B cell (primary cell): Measurements from ENCODE around the gene UBALD2. TPM values are rescaled to one million over a fixed set of nuclear protein-coding genes. Genes with fewer than 3 reads are reported as not detected.

ENCODE experiments used
- ATAC-seq: fragments of 200-7000 bp; cut with Tn5 transposase; one replicate; pipeline ENCODE4 v1.10.0; 2021; ENCODE audit warnings: low read depth, mild to moderate bottlenecking, moderate number of reproducible peaks, moderate library complexity
- CTCF ChIA-PET: fragments of 350-600 bp; sonication (Branson Sonifier 250); formaldehyde crosslinking; loops from one replicate; lab custom pipeline; 2021; ENCODE audit warnings: antibody characterized with exemption, inconsistent platforms; lab: Charles Lee
- POLR2A ChIA-PET: fragments of 350-600 bp; sonication (Branson Sonifier 250); formaldehyde crosslinking; loops from one replicate; lab custom pipeline; 2021; ENCODE audit warnings: antibody characterized with exemption; lab: Charles Lee
- DNase-seq: peaks from one replicate; pipeline ENCODE4 v3.0.0; 2013
- H2AFZ ChIP-seq: 2 replicates; pipeline ENCODE4 v1.6.1; 2012; ENCODE audit warnings: mild to moderate bottlenecking, low read depth, low read length; ENCODE audit not compliant: insufficient read depth, poor library complexity, severe bottlenecking
- H3K27ac ChIP-seq, 2 donors: 1 replicate in 1 of 2; 2 replicates in 1 of 2; pipeline ENCODE4 v1.5.1; 2012 to 2013; ENCODE audit warnings: low read length in 2 of 2, mild to moderate bottlenecking in 2 of 2, moderate library complexity in 1 of 2
- H3K27me3 ChIP-seq, 4 experiments: fragments of 200-600 bp in 1 of 4; sonication (generic) in 1 of 4; replicated peaks in 1 of 4; 1 replicate in 2 of 4; 2 replicates in 2 of 4; pipeline versions ENCODE4 v1.6.1 to v1.7.0; 2013 to 2016; ENCODE audit warnings: low read length in 3 of 4, mild to moderate bottlenecking in 2 of 4, mixed read lengths in 1 of 4, moderate library complexity in 1 of 4; ENCODE audit not compliant: insufficient read depth in 4 of 4, control insufficient read depth in 3 of 4; ENCODE audit errors: control extremely low read depth in 1 of 4
- H3K36me3 ChIP-seq, 2 experiments: replicated peaks in 1 of 2; 1 replicate in 1 of 2; 2 replicates in 1 of 2; pipeline versions ENCODE4 v1.6.1 to v1.7.1; 2013; ENCODE audit warnings: low read length in 1 of 2; ENCODE audit not compliant: insufficient read depth in 2 of 2, control insufficient read depth in 1 of 2; ENCODE audit errors: control extremely low read depth in 1 of 2, extremely low read depth in 1 of 2
- H3K4me1 ChIP-seq, 2 donors: fragments of 200-600 bp in 1 of 2; sonication (generic) in 1 of 2; 1 replicate in 1 of 2; 2 replicates in 1 of 2; pipeline versions ENCODE4 v1.5.1 to v1.6.1; 2013 to 2017; ENCODE audit warnings: low read length in 2 of 2; ENCODE audit not compliant: control insufficient read depth in 2 of 2, insufficient read depth in 2 of 2
- H3K4me2 ChIP-seq: replicated peaks from 2 replicates; pipeline ENCODE3; 2012; ENCODE audit warnings: mild to moderate bottlenecking, low read depth, low read length; ENCODE audit not compliant: poor library complexity, severe bottlenecking
- H3K4me3 ChIP-seq, 5 experiments: fragments of 200-600 bp in 1 of 5; sonication (generic) in 1 of 5; 1 replicate in 3 of 5; 2 replicates in 2 of 5; pipeline versions ENCODE4 v1.5.1 to v1.7.0; 2011 to 2016; ENCODE audit warnings: low read length in 4 of 5, mild to moderate bottlenecking in 4 of 5, low read depth in 2 of 5, control low read depth in 1 of 5, moderate library complexity in 1 of 5; ENCODE audit not compliant: insufficient read depth in 1 of 5; ENCODE audit errors: control extremely low read depth in 1 of 5, extremely low read depth in 1 of 5
- H3K79me2 ChIP-seq: fragments of 200-600 bp; sonication (generic); one replicate; pipeline ENCODE4 v1.6.0; 2016; ENCODE audit warnings: low read length; ENCODE audit not compliant: control insufficient read depth, insufficient read depth
- H3K9ac ChIP-seq: fragments of 200-600 bp; sonication (generic); 2 replicates; pipeline ENCODE4 v1.6.1; 2017; ENCODE audit warnings: mild to moderate bottlenecking, low read length, moderate library complexity
- H3K9me3 ChIP-seq, 3 donors: one replicate each; pipeline versions ENCODE4 v1.6.1 to v1.7.1; 2013; ENCODE audit warnings: low read length in 2 of 3; ENCODE audit not compliant: control insufficient read depth in 2 of 3, insufficient read depth in 1 of 3; ENCODE audit errors: control extremely low read depth in 1 of 3
- H4K20me1 ChIP-seq: 2 replicates; pipeline ENCODE4 v1.6.0; 2012; ENCODE audit warnings: mild to moderate bottlenecking, low read length; ENCODE audit not compliant: insufficient read depth, control insufficient read depth, poor library complexity, severe bottlenecking
- H3K27ac Mint-ChIP-seq: one replicate; pipeline ENCODE4 v1.8.0; 2021; ENCODE audit warnings: mixed read lengths
- H3K27me3 Mint-ChIP-seq: one replicate; pipeline ENCODE4 v1.8.0; 2021; ENCODE audit warnings: mixed read lengths
- H3K4me1 Mint-ChIP-seq: one replicate; pipeline ENCODE4 v1.8.0; 2021; ENCODE audit warnings: mixed read lengths
- H3K4me3 Mint-ChIP-seq: one replicate; pipeline ENCODE4 v1.8.0; 2021; ENCODE audit warnings: mixed read lengths
- H3K9me3 Mint-ChIP-seq: one replicate; pipeline ENCODE4 v1.8.0; 2022; ENCODE audit warnings: mixed read lengths; ENCODE audit not compliant: insufficient read depth
- EZH2 ChIP-seq: IDR thresholded peaks from 2 replicates; pipeline ENCODE4 v1.6.1; 2012; ENCODE audit warnings: borderline replicate concordance, low read depth, mild to moderate bottlenecking, moderate library complexity, low read length; ENCODE audit not compliant: insufficient read depth, poor library complexity, severe bottlenecking
- WGBS: methylation state at CpG from one replicate; pipeline ENCODE4 v1.1.5; 2013; ENCODE audit warnings: missing lambda C conversion rate; ENCODE audit not compliant: insufficient coverage; 5-methylcytosine and 5-hydroxymethylcytosine counted together
- intact Hi-C: fragments of 100-400 bp; cut with micrococcal nuclease; formaldehyde crosslinking; loops from one replicate; pipeline ENCODE4 v1.10.0; 2022
- polyA plus RNA-seq: library from polyadenylated mRNA; depleted of rRNA; stranded (reverse); fragments of >200 nt; gene quantifications from 2 replicates; pipeline ENCODE4 v1.2.3, GENCODE V29; 2012
- total RNA-seq, 2 donors: library from RNA; stranded (reverse); fragments of 120-200 nt in 1 of 2; gene quantifications; 1 replicate in 1 of 2; 2 replicates in 1 of 2; pipeline versions ENCODE4 v1.2.3 to v1.2.4, GENCODE V29; 2013 to 2022
- TF ChIP-seq, protein P1 (sequence below): fragments of 200-600 bp; IDR thresholded peaks from one replicate; pipeline ENCODE4 v1.8.0; 2022; ENCODE audit warnings: antibody characterized with exemption, mild to moderate bottlenecking

Gene UBALD2
- total and polyA plus RNA-seq, 2 donors (not counting 1 experiment from before 2014, with no cell fraction given): 78.9 to 155 TPM

DNA sequence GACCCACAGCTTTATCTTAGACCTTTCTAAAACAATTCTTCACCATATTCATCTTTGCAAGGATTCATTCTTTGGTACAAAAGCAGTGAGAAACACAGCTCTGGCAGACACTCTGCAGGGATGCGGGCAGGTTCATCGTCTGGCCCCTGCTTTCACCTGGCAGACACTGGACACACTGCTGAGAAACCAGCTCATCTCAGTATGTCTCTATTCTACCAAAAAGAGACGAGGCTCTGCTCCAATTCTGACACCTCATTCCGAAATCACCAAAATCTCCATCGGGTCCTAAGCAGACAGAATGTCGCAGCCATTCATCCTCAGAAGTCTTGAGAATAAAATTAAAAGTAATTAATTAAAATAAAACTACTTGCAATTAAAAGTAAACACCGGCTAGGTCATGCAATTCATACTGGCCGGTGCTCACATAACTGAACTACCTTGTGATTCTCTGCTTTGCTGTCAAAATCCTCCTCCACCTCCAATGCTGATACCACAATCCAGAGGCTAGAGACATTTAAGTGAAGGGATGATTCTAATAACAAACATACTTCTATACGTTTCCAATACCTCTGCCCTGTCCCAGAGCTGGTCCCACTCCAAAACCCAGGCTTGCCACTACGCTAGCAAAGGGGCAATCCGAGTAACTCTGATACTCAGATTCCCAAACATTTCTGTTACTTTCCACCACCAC, 26.2 kb upstream of the UBALD2 start:
- WGBS: 85% methylated on average over 6 of the region's 11 CpGs
- H3K79me2 ChIP-seq: no peaks in the 10 kb centered on the region
- ChIA-PET POLR2A (interaction anchor here (0.6 kb wide), 1 partner anchor 488 kb away, joined by 5 read pairs; the partner anchor contains the start of gene METTL23), CTCF (interaction anchor here (0.6 to 1.6 kb wide), 4 partner anchors 21 to 43 kb away, joined by 3 to 9 read pairs (median 4); no protein-coding TSS in a partner anchor)
- intact Hi-C loops: no loop called here
- Mint-ChIP-seq H3K27me3 (peaks cover 32% of the 10 kb centered on the region), H3K27ac (no peak overlapping the region), H3K4me3 (peak overlapping the region; percentile 77), H3K4me1 (peaks cover 11% of the 10 kb centered on the region), H3K9me3 (no peaks in the 10 kb centered on the region)
- no peaks in the 10 kb centered on the region for H3K36me3 ChIP-seq
- H3K9me3 ChIP-seq: peaks cover 0 to 5% (median 1%) of the 10 kb centered on the region in 3 donors
- H3K27me3 ChIP-seq: peaks cover 0 to 43% (median 26%) of the 10 kb centered on the region in 4 experiments
- no peak overlapping the region for H3K9ac ChIP-seq
- peaks cover 16 to 21% of the 10 kb centered on the region in 2 donors for H3K4me1 ChIP-seq
- no peak overlapping the region for H3K4me3 ChIP-seq
- DNase-seq (no peak), ATAC-seq (no peak)
- H3K27ac ChIP-seq: no peak overlapping the region
- no peaks in the 10 kb centered on the region for H4K20me1 ChIP-seq
- peak overlapping the region; percentile 96 for H3K4me2 ChIP-seq
- no peak for TF ChIP-seq EZH2
- TF ChIP-seq, protein P1, sequence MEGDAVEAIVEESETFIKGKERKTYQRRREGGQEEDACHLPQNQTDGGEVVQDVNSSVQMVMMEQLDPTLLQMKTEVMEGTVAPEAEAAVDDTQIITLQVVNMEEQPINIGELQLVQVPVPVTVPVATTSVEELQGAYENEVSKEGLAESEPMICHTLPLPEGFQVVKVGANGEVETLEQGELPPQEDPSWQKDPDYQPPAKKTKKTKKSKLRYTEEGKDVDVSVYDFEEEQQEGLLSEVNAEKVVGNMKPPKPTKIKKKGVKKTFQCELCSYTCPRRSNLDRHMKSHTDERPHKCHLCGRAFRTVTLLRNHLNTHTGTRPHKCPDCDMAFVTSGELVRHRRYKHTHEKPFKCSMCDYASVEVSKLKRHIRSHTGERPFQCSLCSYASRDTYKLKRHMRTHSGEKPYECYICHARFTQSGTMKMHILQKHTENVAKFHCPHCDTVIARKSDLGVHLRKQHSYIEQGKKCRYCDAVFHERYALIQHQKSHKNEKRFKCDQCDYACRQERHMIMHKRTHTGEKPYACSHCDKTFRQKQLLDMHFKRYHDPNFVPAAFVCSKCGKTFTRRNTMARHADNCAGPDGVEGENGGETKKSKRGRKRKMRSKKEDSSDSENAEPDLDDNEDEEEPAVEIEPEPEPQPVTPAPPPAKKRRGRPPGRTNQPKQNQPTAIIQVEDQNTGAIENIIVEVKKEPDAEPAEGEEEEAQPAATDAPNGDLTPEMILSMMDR: no peak
- peak overlapping the region; percentile 70 for H2AFZ ChIP-seq
